Smooth muscle cell (in vitro differentiated cells): Measurements from ENCODE around the gene ZNHIT1. TPM values are rescaled to one million over a fixed set of nuclear protein-coding genes. Genes with fewer than 3 reads are reported as not detected.

Experiments used
- DNase-seq: peaks from one replicate; lab custom pipeline; 2025; ENCODE audit not compliant: unreplicated experiment; lab: John Stamatoyannopoulos, UW
- H2AFZ ChIP-seq: fragments of 200-600 bp; sonication (generic); 2 replicates; pipeline ENCODE4 v1.6.0; 2016; ENCODE audit warnings: antibody characterized with exemption, low read depth, mild to moderate bottlenecking
- H3F3A ChIP-seq: fragments of 200-600 bp; sonication (generic); 2 replicates; pipeline ENCODE4 v1.6.0; 2017; ENCODE audit warnings: antibody characterized with exemption, low read depth
- H3K27ac ChIP-seq: fragments of 200-600 bp; sonication (generic); 2 replicates; pipeline ENCODE4 v1.5.1; 2016; ENCODE audit warnings: low read depth, mild to moderate bottlenecking
- H3K27me3 ChIP-seq: fragments of 200-600 bp; sonication (generic); 2 replicates; pipeline ENCODE4 v1.6.1; 2016; ENCODE audit warnings: low read depth, mild to moderate bottlenecking
- H3K36me3 ChIP-seq: fragments of 200-600 bp; sonication (generic); 2 replicates; pipeline ENCODE4 v1.5.1; 2016; ENCODE audit warnings: low read depth
- H3K4me1 ChIP-seq: fragments of 200-600 bp; sonication (generic); 2 replicates; pipeline ENCODE4 v1.5.1; 2016; ENCODE audit warnings: low read depth
- H3K4me2 ChIP-seq: fragments of 200-600 bp; sonication (generic); 2 replicates; pipeline ENCODE4 v1.6.0; 2016; ENCODE audit warnings: mild to moderate bottlenecking
- H3K4me3 ChIP-seq: fragments of 200-600 bp; sonication (generic); 2 replicates; pipeline ENCODE4 v1.5.1; 2016; ENCODE audit warnings: mild to moderate bottlenecking
- H3K79me2 ChIP-seq: fragments of 200-600 bp; sonication (generic); 2 replicates; pipeline ENCODE4 v1.6.0; 2016; ENCODE audit warnings: low read depth, mild to moderate bottlenecking
- H3K9ac ChIP-seq: fragments of 200-600 bp; sonication (generic); 2 replicates; pipeline ENCODE4 v1.6.0; 2016; ENCODE audit warnings: low read depth
- H3K9me3 ChIP-seq: fragments of 200-600 bp; sonication (generic); replicated peaks from 2 replicates; pipeline ENCODE4 v1.5.1; 2016; ENCODE audit warnings: low read depth
- H4K20me1 ChIP-seq: fragments of 200-600 bp; sonication (generic); 2 replicates; pipeline ENCODE4 v1.6.0; 2016; ENCODE audit warnings: low read depth
- CTCF ChIP-seq: fragments of 200-600 bp; sonication (generic); IDR thresholded peaks from 2 replicates; pipeline ENCODE4 v1.5.1; 2017; ENCODE audit warnings: borderline replicate concordance, mild to moderate bottlenecking, antibody characterized with exemption; ENCODE audit not compliant: insufficient read depth, poor library complexity, severe bottlenecking
- WGBS: methylation state at CpG from one replicate; pipeline ENCODE4 v1.1.7; 2016; ENCODE audit warnings: low lambda C conversion rate; 5-methylcytosine and 5-hydroxymethylcytosine counted together
- polyA plus RNA-seq: library from polyadenylated mRNA; unstranded; fragments of >200 nt; fragmentation: Nextera tagmentation; extraction: Ambion mirVana; gene quantifications from 2 replicates; pipeline ENCODE4 v1.2.1, GENCODE V29; 2016
- total RNA-seq: library from RNA; depleted of rRNA; stranded (reverse); fragments of >200 nt; gene quantifications from 2 replicates; pipeline ENCODE4 v1.2.3, GENCODE V29; 2014

ZNHIT1 gene
- total and polyA plus RNA-seq, 2 experiments from 2014 or later = 100 to 123 TPM

- 60% methylated on average over 7 of the region's 7 CpGs for WGBS
- Histone ChIP-seq H3K9ac (no peak overlapping the region), H3F3A (peaks cover 7% of the 10 kb centered on the region), H3K27me3 (no peaks in the 10 kb centered on the region), H2AFZ (no peak overlapping the region), H3K79me2 (no peaks in the 10 kb centered on the region), H4K20me1 (peaks cover 6% of the 10 kb centered on the region), H3K9me3 (no peaks in the 10 kb centered on the region), H3K4me2 (peak overlapping the region; percentile 95), H3K4me1 (no peaks in the 10 kb centered on the region), H3K27ac (peak overlapping the region; percentile 64), H3K4me3 (peak overlapping the region; percentile 55), H3K36me3 (no peaks in the 10 kb centered on the region)
- no peak for TF ChIP-seq CTCF
- DNase-seq = no peak
These were observed 13.7 kb downstream of the ZNHIT1 start for GRCh38 chr7:101231644-101232043.

GRCh38 chr7:101232141-101232850 is 14.3 kb downstream of the ZNHIT1 start:
- Histone ChIP-seq H3K4me1 (no peaks in the 10 kb centered on the region), H3K36me3 (no peaks in the 10 kb centered on the region), H3K27ac (peak overlapping the region; percentile 64), H3K4me3 (peak overlapping the region; percentile 55), H3K4me2 (peak overlapping the region; percentile 95), H3F3A (peaks cover 7% of the 10 kb centered on the region), H3K9ac (peak overlapping the region; percentile 35), H3K79me2 (no peaks in the 10 kb centered on the region), H3K9me3 (no peaks in the 10 kb centered on the region), H3K27me3 (no peaks in the 10 kb centered on the region), H4K20me1 (peaks cover 6% of the 10 kb centered on the region), H2AFZ (no peak overlapping the region)
- peak; percentile 6 for DNase-seq
- WGBS = 4% methylated on average over 41 of the region's 52 CpGs
- TF ChIP-seq CTCF = no peak

DNA sequence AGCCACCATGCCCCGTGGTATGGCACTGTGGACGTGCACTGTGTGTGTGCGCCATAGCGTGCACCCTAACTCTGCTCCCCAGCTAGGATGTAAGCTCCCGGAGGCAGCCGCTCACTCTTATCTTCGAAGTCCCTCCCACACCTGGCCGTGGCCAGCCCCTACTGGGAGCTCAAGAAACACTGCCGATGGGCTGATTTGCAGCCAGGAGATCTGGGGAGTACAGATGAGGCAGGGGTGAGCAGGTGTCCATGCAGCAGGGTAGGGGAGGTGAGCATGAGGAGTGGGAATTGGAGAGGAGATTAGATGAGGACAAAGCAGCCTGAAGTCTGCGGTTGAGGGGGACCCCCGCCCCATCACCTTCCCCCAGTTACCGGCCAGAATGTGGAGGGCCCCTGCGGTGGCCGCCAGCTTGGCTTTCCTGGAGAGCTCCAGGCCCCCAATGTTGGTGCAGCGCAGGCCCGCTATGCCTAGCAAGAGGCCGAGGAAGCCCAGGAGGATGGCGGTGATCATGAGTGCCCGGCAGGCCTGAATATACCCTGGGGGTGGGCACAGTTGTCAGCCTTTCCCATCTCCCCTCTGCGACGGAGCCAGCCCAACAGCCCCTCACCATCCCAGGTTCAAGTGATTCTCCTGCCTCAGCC is 16.1 kb downstream of the ZNHIT1 start:
- H3K27me3 ChIP-seq = no peaks in the 10 kb centered on the region
- TF ChIP-seq CTCF = no peak
- H3K9me3 ChIP-seq = no peaks in the 10 kb centered on the region
- no peak overlapping the region for H2AFZ ChIP-seq
- H3K9ac ChIP-seq = no peak overlapping the region
- H3K4me3 ChIP-seq = no peak overlapping the region
- no peaks in the 10 kb centered on the region for H3K4me1 ChIP-seq
- H3F3A ChIP-seq = peaks cover 7% of the 10 kb centered on the region
- no peak overlapping the region for H3K27ac ChIP-seq
- 87% methylated on average over 18 of the region's 21 CpGs for WGBS
- H3K79me2 ChIP-seq = no peaks in the 10 kb centered on the region
- peaks cover 6% of the 10 kb centered on the region for H4K20me1 ChIP-seq
- DNase-seq = no peak
- no peaks in the 10 kb centered on the region for H3K36me3 ChIP-seq
- no peak overlapping the region for H3K4me2 ChIP-seq

DNA sequence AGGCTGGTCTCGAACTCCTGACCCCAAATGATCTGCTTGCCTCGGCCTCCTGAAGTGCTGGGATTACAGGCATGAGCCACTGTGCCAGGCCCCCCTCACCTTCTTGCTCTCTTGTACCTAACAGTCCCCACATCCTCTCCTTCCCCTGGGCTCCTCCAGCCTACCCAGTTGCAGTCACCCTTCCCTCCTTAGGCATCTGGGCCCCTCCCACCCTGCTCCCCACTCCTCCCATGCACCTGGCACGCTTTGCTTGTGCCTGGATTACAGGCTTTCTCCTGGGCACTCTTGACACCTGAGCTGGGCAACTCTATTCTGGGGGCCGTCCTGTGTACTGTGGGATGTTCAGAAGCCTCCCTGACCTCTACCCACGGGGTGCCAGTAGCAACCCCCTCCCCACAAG is 16.7 kb downstream of the ZNHIT1 start:
- Histone ChIP-seq H3K79me2 (no peaks in the 10 kb centered on the region), H3K36me3 (no peaks in the 10 kb centered on the region), H2AFZ (no peak overlapping the region), H3K4me1 (no peaks in the 10 kb centered on the region), H3F3A (peaks cover 7% of the 10 kb centered on the region), H3K9ac (no peak overlapping the region), H3K4me3 (no peak overlapping the region), H3K27ac (no peak overlapping the region), H3K27me3 (no peaks in the 10 kb centered on the region), H3K4me2 (no peak overlapping the region), H3K9me3 (no peaks in the 10 kb centered on the region), H4K20me1 (peaks cover 6% of the 10 kb centered on the region)
- no peak for TF ChIP-seq CTCF
- no peak for DNase-seq
- WGBS = 92% methylated on average over 5 of the region's 5 CpGs
